Panc1 (cell line): ENCODE results near the gene RNF113B. TPM values are rescaled to one million over a fixed set of nuclear protein-coding genes. Genes with fewer than 3 reads are reported as not detected.

ENCODE experiments used
- ATAC-seq: fragments of 200-7000 bp; cut with Tn5 transposase; 2 replicates; pipeline ENCODE4 v1.9.1; 2020; ENCODE audit warnings: mild to moderate bottlenecking, moderate library complexity
- BruUV-seq: library from RNA; stranded (reverse); fragments of 400-500 nt; replicated peaks from 2 replicates; lab custom pipeline; 2021; lab: Mats Ljungman, UMichigan
- CTCF ChIA-PET: fragments of 300-600 bp; sonication (Branson Sonifier 250); formaldehyde crosslinking; loops from one replicate; lab custom pipeline; 2022; ENCODE audit warnings: antibody characterized with exemption; lab: Charles Lee
- POLR2A ChIA-PET: fragments of 300-600 bp; sonication (Branson Sonifier 250); formaldehyde crosslinking; loops from one replicate; lab custom pipeline; 2022; ENCODE audit warnings: antibody characterized with exemption; lab: Charles Lee
- DNase-seq: peaks from one replicate; pipeline ENCODE4 v3.0.0-alpha.2; 2010; ENCODE audit warnings: low read depth, low spot score
- H3K27ac ChIP-seq: 2 replicates; pipeline ENCODE4 v1.5.1; 2011; ENCODE audit warnings: mild to moderate bottlenecking, low read length, inconsistent platforms
- H3K27me3 ChIP-seq: fragments of 200-500 bp; sonication (Bioruptor generic); 2 replicates; pipeline ENCODE4 v1.6.0; 2014; ENCODE audit warnings: low read length, inconsistent platforms; ENCODE audit not compliant: control insufficient read depth, insufficient read depth
- H3K36me3 ChIP-seq: fragments of 200-500 bp; sonication (Bioruptor generic); 2 replicates; pipeline ENCODE4 v1.5.1; 2014; ENCODE audit warnings: inconsistent platforms, mild to moderate bottlenecking, low read length, moderate library complexity; ENCODE audit not compliant: control insufficient read depth, insufficient read depth
- H3K4me1 ChIP-seq: 2 replicates; pipeline ENCODE4 v1.5.1; 2011; ENCODE audit warnings: inconsistent platforms, mild to moderate bottlenecking, low read length, moderate library complexity; ENCODE audit not compliant: control insufficient read depth, insufficient read depth
- H3K4me3 ChIP-seq, 2 experiments: 2 replicates each; pipeline ENCODE4 v1.5.1; 2011 to 2012; ENCODE audit warnings: low read depth in 2 of 2, low read length in 2 of 2, mild to moderate bottlenecking in 2 of 2, inconsistent platforms in 1 of 2, moderate library complexity in 1 of 2
- H3K9me3 ChIP-seq: fragments of 200-500 bp; sonication (Bioruptor generic); 2 replicates; pipeline ENCODE4 v1.5.1; 2014; ENCODE audit warnings: low read depth, mild to moderate bottlenecking, inconsistent platforms, low read length, moderate library complexity; ENCODE audit not compliant: control insufficient read depth, insufficient read depth
- POLR2AphosphoS5 ChIP-seq: IDR thresholded peaks from 2 replicates; pipeline ENCODE4 v1.6.1; 2012; ENCODE audit warnings: mild to moderate bottlenecking, low read depth, low read length, moderate library complexity
- REST ChIP-seq, 2 experiments: IDR thresholded peaks; 2 replicates each; pipeline ENCODE4 v1.6.1; 2011 to 2012; ENCODE audit warnings: low read depth in 2 of 2, control low read depth in 1 of 2, low read length in 1 of 2, mild to moderate bottlenecking in 1 of 2, moderate library complexity in 1 of 2; ENCODE audit not compliant: insufficient read depth in 1 of 2
- SIN3A ChIP-seq: IDR thresholded peaks from 2 replicates; pipeline ENCODE4 v1.6.1; 2012; ENCODE audit warnings: low read depth, mild to moderate bottlenecking, low read length, moderate library complexity, borderline replicate concordance; ENCODE audit not compliant: insufficient read depth
- TCF7L2 ChIP-seq: IDR thresholded peaks from 2 replicates; pipeline ENCODE4 v1.6.1; 2011; ENCODE audit warnings: mild to moderate bottlenecking, low read depth, low read length, inconsistent platforms
- in situ Hi-C: cut with HindIII; loops from 2 replicates; pipeline ENCODE4 v1.10.0; 2016; ENCODE audit warnings: low sequenced_read_pairs, low pct_unique_long_range_greater_than_20kb
- intact Hi-C: fragments of 100-400 bp; cut with micrococcal nuclease; formaldehyde crosslinking; loops from one replicate; pipeline ENCODE4 v1.10.0; 2022; ENCODE audit not compliant: unreplicated experiment
- total RNA-seq: library from RNA; stranded (reverse); gene quantifications from one replicate; pipeline ENCODE4 v1.2.1, GENCODE V29; 2021; ENCODE audit not compliant: unreplicated experiment
- TF ChIP-seq, protein P1 (sequence below): fragments of 450-650 bp; IDR thresholded peaks from 2 replicates; pipeline ENCODE4 v1.5.1; 2017; ENCODE audit warnings: mild to moderate bottlenecking

Gene RNF113B
- total RNA-seq, 1 experiment from 2014 or later = not detected

GRCh38 chr13:98195054-98195791, 18.2 kb upstream of the RNF113B start:
- H3K9me3 ChIP-seq = no peaks in the 10 kb centered on the region
- no peak overlapping the region for H3K4me3 ChIP-seq
- DNase-seq (no peak), ATAC-seq (no peak)
- no peaks in the 10 kb centered on the region for H3K27me3 ChIP-seq
- no peak for TF ChIP-seq TCF7L2
- no peak for TF ChIP-seq REST (IDR thresholded peaks at IDR 0.05; ENCODE audit: insufficient read depth in 1 of 2, low read depth in 2 of 2, low read length in 1 of 2)
- TF ChIP-seq, protein P1, sequence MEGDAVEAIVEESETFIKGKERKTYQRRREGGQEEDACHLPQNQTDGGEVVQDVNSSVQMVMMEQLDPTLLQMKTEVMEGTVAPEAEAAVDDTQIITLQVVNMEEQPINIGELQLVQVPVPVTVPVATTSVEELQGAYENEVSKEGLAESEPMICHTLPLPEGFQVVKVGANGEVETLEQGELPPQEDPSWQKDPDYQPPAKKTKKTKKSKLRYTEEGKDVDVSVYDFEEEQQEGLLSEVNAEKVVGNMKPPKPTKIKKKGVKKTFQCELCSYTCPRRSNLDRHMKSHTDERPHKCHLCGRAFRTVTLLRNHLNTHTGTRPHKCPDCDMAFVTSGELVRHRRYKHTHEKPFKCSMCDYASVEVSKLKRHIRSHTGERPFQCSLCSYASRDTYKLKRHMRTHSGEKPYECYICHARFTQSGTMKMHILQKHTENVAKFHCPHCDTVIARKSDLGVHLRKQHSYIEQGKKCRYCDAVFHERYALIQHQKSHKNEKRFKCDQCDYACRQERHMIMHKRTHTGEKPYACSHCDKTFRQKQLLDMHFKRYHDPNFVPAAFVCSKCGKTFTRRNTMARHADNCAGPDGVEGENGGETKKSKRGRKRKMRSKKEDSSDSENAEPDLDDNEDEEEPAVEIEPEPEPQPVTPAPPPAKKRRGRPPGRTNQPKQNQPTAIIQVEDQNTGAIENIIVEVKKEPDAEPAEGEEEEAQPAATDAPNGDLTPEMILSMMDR = no peak
- TF ChIP-seq POLR2AphosphoS5 = no peak
- TF ChIP-seq SIN3A = no peak
- intact Hi-C loops = no loop called here
- CTCF ChIA-PET = no interaction called here
- POLR2A ChIA-PET = no interaction called here
- H3K4me1 ChIP-seq = no peaks in the 10 kb centered on the region; the same call in 1 of the 2 replicates
- no TSS peak for BruUV-seq
- in situ Hi-C loops = no loop called here
- no peak overlapping the region for H3K27ac ChIP-seq
- no peaks in the 10 kb centered on the region for H3K36me3 ChIP-seq

GRCh38 chr13:98192008-98192407, 14.9 kb upstream of the RNF113B start:
- no peak for DNase-seq
- Histone ChIP-seq H3K27ac (no peak overlapping the region), H3K4me3 (no peak overlapping the region), H3K4me1 (peaks cover 8% of the 10 kb centered on the region; the same call in 1 of the 2 replicates), H3K36me3 (no peaks in the 10 kb centered on the region), H3K27me3 (no peaks in the 10 kb centered on the region), H3K9me3 (no peaks in the 10 kb centered on the region)
- TF ChIP-seq, protein P1 = no peak
- no peak for TF ChIP-seq POLR2AphosphoS5
- TF ChIP-seq SIN3A = no peak
- no peak for TF ChIP-seq TCF7L2
- no peak for TF ChIP-seq REST (IDR thresholded peaks at IDR 0.05; ENCODE audit: insufficient read depth in 1 of 2, low read depth in 2 of 2, low read length in 1 of 2)
- ChIA-PET POLR2A (no interaction called here), CTCF (no interaction called here)
- intact Hi-C loops = no loop called here
- in situ Hi-C loops = no loop called here
- no TSS peak for BruUV-seq
- ATAC-seq = no peak
